GM23248 (cell line): ENCODE measurements around the gene TTC17. TPM values are rescaled to one million over a fixed set of nuclear protein-coding genes. Genes with fewer than 3 reads are reported as not detected.

ENCODE experiments used
- DNase-seq: peaks from one replicate; pipeline ENCODE4 v3.0.0-alpha.2; 2015
- H2AFZ ChIP-seq: fragments of 200-600 bp; sonication (generic); 2 replicates; pipeline ENCODE4 v1.6.1; 2016; ENCODE audit warnings: antibody characterized with exemption
- H3F3A ChIP-seq: fragments of 200-600 bp; sonication (generic); 2 replicates; pipeline ENCODE4 v1.6.1; 2016; ENCODE audit warnings: mild to moderate bottlenecking, antibody characterized with exemption, mixed run types; ENCODE audit not compliant: insufficient read depth
- H3K27ac ChIP-seq: fragments of 200-600 bp; sonication (generic); 2 replicates; pipeline ENCODE4 v1.5.1; 2016; ENCODE audit warnings: mild to moderate bottlenecking
- H3K27me3 ChIP-seq: fragments of 200-600 bp; sonication (generic); replicated peaks from 2 replicates; pipeline ENCODE4 v1.6.1; 2016; ENCODE audit warnings: mild to moderate bottlenecking; ENCODE audit not compliant: insufficient read depth
- H3K36me3 ChIP-seq: fragments of 200-600 bp; sonication (generic); 2 replicates; pipeline ENCODE4 v1.6.1; 2016; ENCODE audit warnings: low read depth, mild to moderate bottlenecking
- H3K4me1 ChIP-seq: fragments of 200-600 bp; sonication (generic); 2 replicates; pipeline ENCODE4 v1.6.1; 2016; ENCODE audit warnings: mild to moderate bottlenecking; ENCODE audit not compliant: insufficient read depth
- H3K4me2 ChIP-seq: fragments of 200-600 bp; sonication (generic); one replicate; pipeline ENCODE4 v1.6.1; 2016; ENCODE audit warnings: mild to moderate bottlenecking; ENCODE audit not compliant: unreplicated experiment
- H3K4me3 ChIP-seq: fragments of 200-600 bp; sonication (generic); 2 replicates; pipeline ENCODE4 v1.5.1; 2016; ENCODE audit warnings: mild to moderate bottlenecking
- H3K79me2 ChIP-seq: fragments of 200-600 bp; sonication (generic); 2 replicates; pipeline ENCODE4 v1.6.1; 2016; ENCODE audit warnings: mild to moderate bottlenecking; ENCODE audit not compliant: insufficient read depth
- H3K9ac ChIP-seq: fragments of 200-600 bp; sonication (generic); 2 replicates; pipeline ENCODE4 v1.6.1; 2016; ENCODE audit warnings: mild to moderate bottlenecking
- H3K9me2 ChIP-seq: fragments of 200-600 bp; sonication (generic); 2 replicates; pipeline ENCODE4 v1.6.1; 2016; ENCODE audit warnings: mixed run types, mild to moderate bottlenecking, moderate library complexity; ENCODE audit not compliant: insufficient read depth
- H3K9me3 ChIP-seq: fragments of 200-600 bp; sonication (generic); one replicate; pipeline ENCODE4 v1.6.1; 2017; ENCODE audit warnings: low read depth
- H4K20me1 ChIP-seq: fragments of 200-600 bp; sonication (generic); 2 replicates; pipeline ENCODE4 v1.6.0; 2016; ENCODE audit not compliant: insufficient read depth
- EZH2 ChIP-seq: fragments of 200-600 bp; sonication (generic); IDR thresholded peaks from 2 replicates; pipeline ENCODE4 v1.6.1; 2018; ENCODE audit warnings: antibody characterized with exemption, mild to moderate bottlenecking; ENCODE audit not compliant: insufficient read depth, poor library complexity, severe bottlenecking
- EZH2phosphoT487 ChIP-seq: fragments of 200-600 bp; sonication (generic); IDR thresholded peaks from 2 replicates; pipeline ENCODE4 v1.6.1; 2018; ENCODE audit warnings: antibody characterized with exemption, moderate library complexity, mild to moderate bottlenecking, low read depth; ENCODE audit not compliant: insufficient read depth
- WGBS, 2 experiments: methylation state at CpG; one replicate each; pipeline ENCODE4 v1.1.6; 2015 to 2017; ENCODE audit warnings: low lambda C conversion rate in 2 of 2, low coverage in 1 of 2; ENCODE audit errors: missing lambda C conversion rate in 2 of 2; 5-methylcytosine and 5-hydroxymethylcytosine counted together
- in situ Hi-C: fragments of 300-500 bp; cut with MboI; formaldehyde crosslinking; loops from 2 replicates; pipeline ENCODE4 v1.15.0; 2020
- polyA plus RNA-seq: library from polyadenylated mRNA; unstranded; fragments of >200 nt; fragmentation: Nextera tagmentation; extraction: Ambion mirVana; gene quantifications from 2 replicates; pipeline ENCODE4 v1.2.1, GENCODE V29; 2016
- total RNA-seq: library from RNA; depleted of rRNA; stranded (reverse); fragments of >200 nt; shearing (Covaris generic); gene quantifications from 2 replicates; pipeline ENCODE4 v1.2.3, GENCODE V29; 2014

The TTC17 gene
- total and polyA plus RNA-seq, 2 experiments from 2014 or later: 39.2 to 61.7 TPM

- Histone ChIP-seq H2AFZ (no peak overlapping the region), H3K4me1 (no peaks in the 10 kb centered on the region), H3K9ac (no peak overlapping the region), H3K79me2 (no peaks in the 10 kb centered on the region), H3K9me3 (no peaks in the 10 kb centered on the region), H3K4me2 (no peak overlapping the region), H3F3A (no peaks in the 10 kb centered on the region), H3K36me3 (peaks cover 12% of the 10 kb centered on the region; the same call in 1 of the 2 replicates), H3K27me3 (no peaks in the 10 kb centered on the region), H3K4me3 (no peak overlapping the region), H4K20me1 (no peaks in the 10 kb centered on the region), H3K27ac (no peak overlapping the region), H3K9me2 (no peaks in the 10 kb centered on the region)
- TF ChIP-seq EZH2 (no peak), EZH2phosphoT487 (no peak)
- WGBS, 2 experiments: 91 to 96% methylated on average over 1 of the region's 1 CpG
- DNase-seq: no peak
- in situ Hi-C loops: no loop called here
Measured at GRCh38 chr11:43434893-43435292, 76.2 kb downstream of the TTC17 start.

- no peak overlapping the region for H3K9ac ChIP-seq
- no peaks in the 10 kb centered on the region for H3K9me3 ChIP-seq
- H3K4me3 ChIP-seq: no peak overlapping the region
- no peaks in the 10 kb centered on the region for H3K9me2 ChIP-seq
- H3F3A ChIP-seq: no peaks in the 10 kb centered on the region
- no peak overlapping the region for H3K27ac ChIP-seq
- H3K27me3 ChIP-seq: no peaks in the 10 kb centered on the region
- H4K20me1 ChIP-seq: no peaks in the 10 kb centered on the region
- in situ Hi-C loops: no loop called here
- no peak overlapping the region for H2AFZ ChIP-seq
- H3K79me2 ChIP-seq: no peaks in the 10 kb centered on the region
- no peaks in the 10 kb centered on the region for H3K4me1 ChIP-seq
- WGBS, 2 experiments: 99 to 100% methylated on average over 2 of the region's 2 CpGs
- TF ChIP-seq EZH2phosphoT487 (no peak), EZH2 (no peak)
- H3K4me2 ChIP-seq: no peak overlapping the region
- DNase-seq: no peak
- peaks cover 35% of the 10 kb centered on the region for H3K36me3 ChIP-seq
Measured at GRCh38 chr11:43440486-43440885, 81.8 kb downstream of the TTC17 start.

- no peak for TF ChIP-seq EZH2phosphoT487
- no peak for TF ChIP-seq EZH2
- Histone ChIP-seq H3K4me2 (no peak overlapping the region), H3K9me3 (no peaks in the 10 kb centered on the region), H3K4me3 (no peak overlapping the region), H3K9me2 (no peaks in the 10 kb centered on the region), H3K36me3 (peaks cover 47% of the 10 kb centered on the region), H3K4me1 (no peaks in the 10 kb centered on the region), H3F3A (no peaks in the 10 kb centered on the region), H3K79me2 (no peaks in the 10 kb centered on the region), H4K20me1 (no peaks in the 10 kb centered on the region), H2AFZ (no peak overlapping the region), H3K27me3 (no peaks in the 10 kb centered on the region), H3K9ac (no peak overlapping the region), H3K27ac (no peak overlapping the region)
- in situ Hi-C loops: no loop called here
- DNase-seq: no peak
- WGBS, 2 experiments: 97 to 99% methylated on average over 4 of the region's 4 CpGs
Measured at GRCh38 chr11:43443811-43444210, 85.1 kb downstream of the TTC17 start.

GRCh38 chr11:43447151-43447550, 88.4 kb downstream of the TTC17 start:
- H3K79me2 ChIP-seq: no peaks in the 10 kb centered on the region
- H3K36me3 ChIP-seq: peaks cover 69% of the 10 kb centered on the region
- no peaks in the 10 kb centered on the region for H3K9me3 ChIP-seq
- TF ChIP-seq EZH2 (no peak), EZH2phosphoT487 (no peak)
- no peaks in the 10 kb centered on the region for H4K20me1 ChIP-seq
- no peak overlapping the region for H3K4me2 ChIP-seq
- H2AFZ ChIP-seq: no peak overlapping the region
- DNase-seq: no peak
- no peaks in the 10 kb centered on the region for H3K4me1 ChIP-seq
- H3K4me3 ChIP-seq: no peak overlapping the region
- no peaks in the 10 kb centered on the region for H3K9me2 ChIP-seq
- no peaks in the 10 kb centered on the region for H3F3A ChIP-seq
- H3K27ac ChIP-seq: no peak overlapping the region
- in situ Hi-C loops: no loop called here
- H3K27me3 ChIP-seq: no peaks in the 10 kb centered on the region
- H3K9ac ChIP-seq: no peak overlapping the region

GRCh38 chr11:43458486-43458885, 99.8 kb downstream of the TTC17 start:
- Histone ChIP-seq H3K36me3 (peaks cover 25% of the 10 kb centered on the region), H3F3A (no peaks in the 10 kb centered on the region), H3K27me3 (no peaks in the 10 kb centered on the region), H2AFZ (no peak overlapping the region), H3K9ac (no peak overlapping the region), H3K79me2 (no peaks in the 10 kb centered on the region), H3K9me2 (no peaks in the 10 kb centered on the region), H3K4me1 (no peaks in the 10 kb centered on the region), H3K27ac (no peak overlapping the region), H3K4me3 (no peak overlapping the region), H3K4me2 (no peak overlapping the region), H3K9me3 (no peaks in the 10 kb centered on the region), H4K20me1 (no peaks in the 10 kb centered on the region)
- WGBS, 2 experiments: 64 to 81% methylated on average over 2 of the region's 2 CpGs
- TF ChIP-seq EZH2 (no peak), EZH2phosphoT487 (no peak)
- in situ Hi-C loops: no loop called here
- DNase-seq: no peak
